H1 (cell line): Measurements from ENCODE around the gene PRDM2. TPM values are rescaled to one million over a fixed set of nuclear protein-coding genes. Genes with fewer than 3 reads are reported as not detected.
A peak's percentile ranks its signal among the peaks of the same experiment; 100 is the strongest.

Source experiments
- CEBPB ChIP-seq: IDR thresholded peaks from 2 replicates; pipeline ENCODE4 v1.6.1; 2012; ENCODE audit warnings: low read depth, low read length
- CHD1 ChIP-seq: IDR thresholded peaks from 2 replicates; pipeline ENCODE4 v1.6.1; 2012; ENCODE audit warnings: low read depth, low read length, improper control_type of control experiment
- CHD7 ChIP-seq: fragments of 300-600 bp; sonication (generic); IDR thresholded peaks from 2 replicates; pipeline ENCODE4 v1.7.1; 2012; ENCODE audit warnings: low read length, moderate library complexity, mild to moderate bottlenecking, inconsistent platforms; ENCODE audit not compliant: insufficient replicate concordance
- POU5F1 ChIP-seq: IDR thresholded peaks from 2 replicates; pipeline ENCODE4 v1.6.1; 2011; ENCODE audit warnings: low read depth, mild to moderate bottlenecking, low read length, moderate library complexity
- RAD21 ChIP-seq, 2 experiments: IDR thresholded peaks in 1 of 2; conservative IDR thresholded peaks in 1 of 2; 2 replicates each; pipeline ENCODE4 v1.6.1; 2011; ENCODE audit warnings: low read depth in 2 of 2, low read length in 2 of 2, improper control_type of control experiment in 1 of 2, inconsistent platforms in 1 of 2, mild to moderate bottlenecking in 1 of 2, moderate library complexity in 1 of 2
- TCF12 ChIP-seq: IDR thresholded peaks from 2 replicates; pipeline ENCODE4 v1.6.1; 2011; ENCODE audit warnings: low read depth, mild to moderate bottlenecking, low read length
- TEAD4 ChIP-seq: IDR thresholded peaks from 2 replicates; pipeline ENCODE4 v1.6.1; 2012; ENCODE audit warnings: low read depth, low read length, inconsistent platforms, mixed read lengths
- polyA plus RNA-seq, 7 experiments: library from polyadenylated mRNA; depleted of rRNA in 3 of 7; stranded (reverse) in 5 of 7; unstranded in 2 of 7; fragments of >200 nt in 5 of 7; fragments of 200-250 nt in 2 of 7; gene quantifications; 1 replicate in 5 of 7; 2 replicates in 1 of 7; 4 replicates in 1 of 7; pipeline versions ENCODE4 v1.2.1 to v1.2.3, GENCODE V29; 2011 to 2013; ENCODE audit warnings: missing spikeins in 2 of 7, mixed read lengths in 2 of 7
- total RNA-seq: library from RNA; stranded (reverse); fragmentation: NEBNext Ultra II Directional; extraction: Animal tissue kit (Norgen Biotek cat#: 25700); gene quantifications from 2 replicates; pipeline ENCODE4 v1.2.1, GENCODE V29; 2021
- TF ChIP-seq, protein P1 (sequence below): IDR thresholded peaks from 2 replicates; pipeline ENCODE4 v1.6.1; 2011; ENCODE audit warnings: low read depth, mild to moderate bottlenecking, low read length; ENCODE audit not compliant: insufficient read depth
- TF ChIP-seq, protein P2 (sequence below): IDR thresholded peaks from 2 replicates; pipeline ENCODE4 v1.6.1; 2012; ENCODE audit warnings: inconsistent platforms

Gene PRDM2
- total and polyA plus RNA-seq, 2 of the 8 experiments (the other 6 are each of a cell fraction or from before 2014, with no cell fraction given): 5.8 to 21.2 TPM

DNA sequence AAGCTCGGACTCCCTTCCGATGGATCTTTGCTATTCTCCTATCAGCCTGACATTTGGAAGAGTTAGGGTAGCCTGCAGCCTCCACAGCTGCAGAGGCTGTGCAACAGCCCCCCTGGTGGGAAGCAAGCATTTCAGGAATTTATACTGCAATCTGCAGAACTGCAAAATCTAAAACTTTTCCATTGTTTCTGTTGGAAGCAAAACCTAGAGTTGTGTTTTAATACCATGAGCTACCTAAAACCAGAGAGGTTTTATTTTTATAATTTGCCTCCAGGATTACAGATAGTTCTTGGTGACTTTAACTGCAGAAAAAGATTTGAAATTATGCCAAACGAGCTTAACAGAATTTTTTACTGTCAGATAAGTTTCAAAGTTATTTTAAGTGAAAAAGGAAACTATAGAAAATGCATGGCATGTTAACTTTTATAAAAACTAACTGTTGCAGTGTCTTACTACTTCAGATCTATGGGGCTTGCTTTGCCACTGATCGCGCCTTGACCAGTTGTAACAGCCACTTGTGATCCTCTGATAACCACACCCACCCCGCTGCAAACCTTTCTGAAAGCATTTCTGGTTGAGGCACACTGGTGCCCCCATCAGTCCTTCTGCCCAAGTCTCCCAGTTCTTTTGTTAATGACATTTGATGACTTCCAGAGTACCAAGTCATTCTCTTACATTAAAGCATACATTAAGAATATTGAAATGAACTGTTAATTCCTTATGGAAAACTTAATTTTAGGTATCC, 64.8 kb downstream of the PRDM2 start (continued):
- TF ChIP-seq CHD7: no peak
- TF ChIP-seq, protein P1, sequence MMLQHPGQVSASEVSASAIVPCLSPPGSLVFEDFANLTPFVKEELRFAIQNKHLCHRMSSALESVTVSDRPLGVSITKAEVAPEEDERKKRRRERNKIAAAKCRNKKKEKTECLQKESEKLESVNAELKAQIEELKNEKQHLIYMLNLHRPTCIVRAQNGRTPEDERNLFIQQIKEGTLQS: no peak
- peak; percentile 51; the same call in 1 of the 2 replicates for TF ChIP-seq CEBPB
- TF ChIP-seq, protein P2, sequence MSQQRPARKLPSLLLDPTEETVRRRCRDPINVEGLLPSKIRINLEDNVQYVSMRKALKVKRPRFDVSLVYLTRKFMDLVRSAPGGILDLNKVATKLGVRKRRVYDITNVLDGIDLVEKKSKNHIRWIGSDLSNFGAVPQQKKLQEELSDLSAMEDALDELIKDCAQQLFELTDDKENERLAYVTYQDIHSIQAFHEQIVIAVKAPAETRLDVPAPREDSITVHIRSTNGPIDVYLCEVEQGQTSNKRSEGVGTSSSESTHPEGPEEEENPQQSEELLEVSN: no peak
- TF ChIP-seq RAD21 (IDR thresholded peaks at IDR 0.05 in 1 of 2, conservative IDR thresholded peaks at IDR 0.05 in 1 of 2; ENCODE audit: low read depth in 2 of 2, low read length in 2 of 2): peak; percentile 46 to 53
- TF ChIP-seq TCF12: 0 out of 2 replicates have a peak, but pooled peaks have one; percentile 87
- TF ChIP-seq CHD1: no peak
- no peak for TF ChIP-seq POU5F1
- peak; percentile 85 for TF ChIP-seq TEAD4
